ENCODE measurements around the gene ATCAY.
"Not testable (repeated sequence)": the region's sequence is repeated elsewhere in the genome, so short reads cannot be mapped to it uniquely, and the experiment has no call there.

The ATCAY gene

DNA sequence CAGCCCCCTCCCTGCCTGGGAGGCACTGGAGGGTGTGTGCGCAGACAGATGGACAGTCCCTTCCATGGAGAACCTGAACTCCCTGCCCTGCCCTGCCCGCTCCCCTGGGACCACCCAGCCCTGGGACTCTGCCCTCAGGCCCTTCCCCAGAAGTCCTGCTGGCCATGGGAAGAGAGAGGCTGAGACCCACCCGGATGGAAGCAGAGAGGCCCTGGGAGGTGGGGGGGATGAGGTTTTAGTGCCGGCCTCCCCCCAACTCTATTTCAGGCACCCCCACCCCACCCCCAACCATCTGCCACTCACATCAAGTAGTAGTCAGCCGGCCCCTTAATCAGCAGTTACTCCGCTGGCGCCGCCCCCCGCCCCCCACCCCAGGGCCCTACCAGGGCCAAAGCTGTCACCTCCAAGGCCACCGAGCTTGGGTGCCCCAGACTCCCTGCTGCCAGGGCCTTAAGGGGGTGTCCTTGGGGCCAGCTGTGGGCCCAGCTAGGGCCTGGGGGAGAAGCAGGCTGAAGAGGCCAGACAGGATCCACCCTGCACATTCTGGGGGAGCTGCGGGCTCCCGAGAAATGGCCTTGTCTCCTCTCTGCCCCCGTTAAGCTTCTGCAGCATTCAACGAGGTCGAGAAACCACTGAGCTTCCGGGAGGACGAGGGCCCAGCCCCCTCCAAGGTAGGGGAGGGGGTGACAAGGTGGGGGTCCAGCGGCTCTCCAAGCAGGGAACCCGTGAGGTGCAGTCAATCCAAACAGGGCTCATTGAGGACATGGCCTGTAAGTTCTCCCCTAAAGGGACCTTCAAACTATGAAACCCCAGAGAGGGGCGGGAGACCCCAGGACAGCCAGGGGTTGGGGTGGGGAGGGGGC lies 69.7 kb downstream of the ATCAY start:
- no peak for DNase-seq

DNA sequence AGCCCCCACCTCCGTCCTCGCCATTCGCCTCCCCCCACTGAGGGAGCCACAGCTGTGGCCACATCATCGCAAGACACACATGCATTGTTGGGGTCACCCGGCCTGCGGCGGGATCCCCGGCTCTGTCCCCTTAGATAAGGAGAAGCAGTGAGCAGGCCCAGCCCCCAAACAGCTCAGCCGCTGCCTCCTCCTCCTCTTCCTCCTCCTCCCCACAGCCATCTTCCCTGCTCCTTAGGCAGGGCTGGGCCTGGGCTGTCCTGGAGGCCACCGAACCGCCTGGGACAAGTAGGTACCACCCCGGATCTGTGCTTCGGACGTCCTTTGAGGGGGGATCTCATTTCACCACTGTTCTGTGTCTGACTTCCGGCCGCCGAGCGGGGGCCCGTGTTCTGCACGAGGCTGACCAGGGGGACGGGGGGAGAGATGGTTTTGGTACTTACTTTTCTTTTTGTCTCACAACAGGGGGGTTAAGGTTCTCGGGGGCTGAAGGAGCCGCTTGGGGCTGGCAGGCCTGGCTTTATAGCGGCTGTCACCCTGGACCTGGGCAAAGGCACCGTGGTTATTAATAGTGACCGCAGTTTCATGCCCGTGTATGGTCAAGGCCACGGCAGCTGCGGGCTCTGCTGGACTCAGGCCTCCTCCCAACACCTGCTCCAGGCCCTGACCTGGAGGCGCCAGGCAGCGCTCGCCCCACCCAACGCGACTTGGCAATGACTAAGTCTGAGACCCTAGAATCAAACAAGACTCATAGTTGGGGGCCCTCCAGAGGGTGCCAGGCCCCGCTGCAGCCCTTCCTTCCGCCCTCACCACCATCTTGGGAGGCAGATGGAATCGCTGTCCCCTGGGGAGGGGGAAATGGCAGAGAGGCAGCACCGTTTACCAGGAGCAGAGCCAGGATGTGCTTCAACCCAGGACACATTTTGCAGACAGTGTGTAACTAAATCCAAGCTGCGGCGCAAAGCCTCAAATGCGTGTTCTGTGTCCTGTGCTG lies 70.7 kb downstream of the ATCAY start:
- no peak for DNase-seq

DNA sequence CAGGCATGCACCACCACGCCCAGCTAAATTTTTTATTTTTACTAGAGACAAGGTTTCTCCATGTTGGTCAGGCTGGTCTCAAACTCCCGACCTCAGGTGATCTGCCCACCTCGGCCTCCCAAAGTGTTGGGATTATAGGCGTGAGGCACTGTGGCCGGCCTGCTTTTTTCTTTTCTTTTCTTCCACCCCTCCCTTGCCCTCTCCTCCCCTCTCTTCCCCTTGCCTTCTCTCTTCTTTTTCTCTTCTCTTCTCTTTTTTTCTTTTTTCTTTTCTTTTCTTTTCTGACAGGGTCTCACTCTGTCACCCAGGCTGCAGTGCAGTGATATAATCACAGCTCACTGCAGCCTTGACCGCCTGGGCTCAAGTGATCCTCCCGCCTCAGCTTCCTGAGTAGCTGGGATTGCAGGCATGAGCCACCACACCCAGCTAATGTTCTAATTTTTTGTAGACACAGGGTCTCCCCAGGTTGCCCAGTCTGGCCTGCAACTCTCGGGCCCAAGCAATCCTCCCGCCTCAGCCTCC lies 72.3 kb downstream of the ATCAY start:
- not testable (repeated sequence) for DNase-seq

DNA sequence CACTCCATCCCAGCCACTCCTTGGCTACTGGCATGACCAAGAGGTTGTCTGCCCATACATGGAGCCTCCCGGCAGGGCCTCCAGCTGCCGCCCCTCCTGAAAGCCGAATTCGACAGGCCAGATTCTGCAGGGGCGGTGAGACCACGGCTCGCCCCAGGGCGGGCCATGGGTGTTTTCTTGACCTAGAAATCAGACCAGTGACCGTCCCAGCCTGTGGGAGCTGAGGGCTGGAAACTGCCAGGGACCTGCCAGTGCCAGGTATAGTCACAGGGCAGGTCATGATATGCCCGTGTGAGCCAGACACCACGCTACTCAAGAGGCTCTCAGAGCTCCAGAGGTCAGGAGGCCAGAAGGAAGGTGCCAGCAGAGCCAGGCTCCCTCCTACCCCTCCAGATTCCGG lies 73.6 kb downstream of the ATCAY start:
- no peak for DNase-seq

DNA sequence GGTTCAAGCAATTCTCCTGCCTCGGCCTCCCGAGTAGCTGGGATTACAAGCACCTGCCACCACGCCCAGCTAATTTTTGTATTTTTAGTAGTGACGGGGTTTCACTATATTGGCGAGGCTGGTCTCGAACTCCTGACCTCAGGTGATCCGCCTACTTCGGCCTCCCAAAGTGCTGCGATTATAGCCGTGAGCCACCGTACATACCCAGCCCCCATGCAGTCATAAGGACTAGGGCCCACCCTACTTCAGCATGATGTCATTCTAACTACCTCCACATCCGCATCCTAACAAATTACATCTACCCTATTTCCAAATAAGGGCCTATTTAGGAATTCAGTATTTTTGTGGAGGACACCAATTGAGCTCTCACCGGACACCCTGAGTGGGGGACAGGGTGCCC lies 74.8 kb downstream of the ATCAY start:
- DNase-seq, result not testable (repeated sequence)

DNA sequence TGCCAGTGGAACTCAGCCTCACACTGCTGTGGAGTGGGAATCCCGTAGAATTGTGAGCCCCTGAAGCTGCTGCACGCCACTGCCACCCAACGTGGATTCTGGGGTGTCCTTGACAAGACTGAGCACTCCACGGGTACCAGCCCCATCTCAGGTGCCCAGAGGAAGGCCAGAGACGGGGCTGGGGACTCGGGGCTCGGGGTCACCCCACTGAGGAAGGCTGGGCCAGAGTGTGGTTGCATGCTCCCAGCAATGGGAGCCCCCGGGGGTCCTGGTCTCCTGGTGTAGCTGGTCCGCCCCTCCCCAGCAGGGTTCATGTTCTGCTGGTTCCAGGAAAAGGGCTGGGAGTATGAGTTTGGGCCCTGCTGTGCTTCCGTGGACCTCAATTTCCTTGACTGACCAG lies 75.2 kb downstream of the ATCAY start:
- no peak for DNase-seq

DNA sequence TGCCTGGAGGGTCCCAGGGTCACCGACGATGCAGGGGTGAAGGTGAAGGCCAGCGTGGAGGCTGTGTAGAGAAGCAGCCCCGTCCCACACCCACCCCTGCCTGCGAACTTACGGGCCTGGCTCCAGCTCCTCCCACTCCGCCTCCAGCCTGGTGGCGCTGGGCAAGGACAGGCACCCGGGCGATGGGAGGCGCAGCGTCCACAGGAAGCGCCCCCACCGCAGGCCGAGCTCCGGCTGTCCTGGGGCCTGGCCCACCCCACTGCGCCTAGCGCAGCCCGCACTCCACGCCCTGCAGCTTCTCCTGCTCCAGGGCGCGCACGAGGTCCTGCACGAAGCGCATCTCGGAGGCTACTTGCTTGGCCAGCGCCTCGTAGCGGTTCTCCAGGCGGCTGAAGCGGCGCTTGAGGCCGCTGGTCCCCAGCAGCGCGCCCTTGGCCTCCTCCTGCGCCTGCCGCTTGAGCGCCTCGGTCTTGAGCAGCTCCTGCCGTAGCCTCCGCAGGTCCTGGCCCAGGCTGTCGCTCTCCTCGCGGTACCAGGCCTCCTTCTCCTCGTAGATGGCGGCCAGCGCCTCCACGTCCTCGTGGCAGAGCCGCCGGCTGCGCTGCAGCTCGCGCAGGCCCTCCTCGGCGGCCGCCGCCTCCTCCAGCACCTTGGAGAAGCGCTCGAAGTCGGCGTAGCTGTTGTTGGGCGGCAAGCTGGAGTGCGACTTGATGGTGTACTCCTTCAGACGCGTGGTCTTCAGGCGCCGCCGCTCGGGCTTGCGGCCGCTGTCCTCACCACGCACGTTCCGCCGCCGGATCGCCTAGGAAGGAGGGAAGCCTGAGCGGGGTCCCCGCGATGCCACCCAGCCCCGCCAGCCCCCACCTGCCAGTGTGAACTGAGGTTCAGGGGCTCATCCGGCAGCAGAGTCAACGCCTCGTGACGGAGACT lies 78.6 kb downstream of the ATCAY start:
- no peak for DNase-seq

DNA sequence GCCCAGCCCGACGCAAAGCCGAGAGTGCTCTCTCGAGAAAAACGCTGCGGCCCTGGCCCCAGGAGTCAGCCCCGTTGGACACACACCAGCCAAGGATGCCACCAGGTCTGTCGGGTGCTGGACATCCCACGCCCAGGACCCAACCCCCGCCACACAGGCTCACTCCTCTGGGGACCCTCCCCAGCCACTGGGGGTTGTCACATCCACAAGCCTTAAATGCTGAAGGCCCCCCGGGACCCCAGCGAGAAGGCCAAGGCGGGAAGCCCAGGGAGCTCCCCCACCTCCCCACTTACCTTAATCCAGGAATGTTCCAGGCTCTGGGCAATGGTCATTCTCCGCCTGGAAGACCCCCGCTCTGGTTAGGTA lies 79.3 kb downstream of the ATCAY start:
- DNase-seq, result no peak

DNA sequence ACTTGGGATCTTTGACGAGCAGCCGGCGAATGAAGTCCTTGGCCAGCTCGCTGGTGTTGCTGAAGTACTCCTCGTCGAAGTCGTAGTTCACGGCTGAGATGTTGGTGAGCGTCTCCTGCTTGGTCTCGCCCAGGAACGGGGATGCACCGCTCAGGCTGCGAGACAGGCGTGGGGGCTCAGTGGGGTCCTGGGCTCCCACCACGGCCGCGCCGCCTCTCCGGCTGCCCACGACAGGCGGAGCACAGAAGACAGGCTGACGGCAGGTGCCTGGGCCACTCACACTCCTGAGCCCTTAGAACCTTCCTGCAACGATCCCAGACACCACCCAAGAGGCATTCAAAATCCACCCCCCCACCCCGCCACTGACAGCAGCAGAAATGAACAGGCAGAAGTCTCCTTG lies 80.5 kb downstream of the ATCAY start:
- DNase-seq, result no peak

DNA sequence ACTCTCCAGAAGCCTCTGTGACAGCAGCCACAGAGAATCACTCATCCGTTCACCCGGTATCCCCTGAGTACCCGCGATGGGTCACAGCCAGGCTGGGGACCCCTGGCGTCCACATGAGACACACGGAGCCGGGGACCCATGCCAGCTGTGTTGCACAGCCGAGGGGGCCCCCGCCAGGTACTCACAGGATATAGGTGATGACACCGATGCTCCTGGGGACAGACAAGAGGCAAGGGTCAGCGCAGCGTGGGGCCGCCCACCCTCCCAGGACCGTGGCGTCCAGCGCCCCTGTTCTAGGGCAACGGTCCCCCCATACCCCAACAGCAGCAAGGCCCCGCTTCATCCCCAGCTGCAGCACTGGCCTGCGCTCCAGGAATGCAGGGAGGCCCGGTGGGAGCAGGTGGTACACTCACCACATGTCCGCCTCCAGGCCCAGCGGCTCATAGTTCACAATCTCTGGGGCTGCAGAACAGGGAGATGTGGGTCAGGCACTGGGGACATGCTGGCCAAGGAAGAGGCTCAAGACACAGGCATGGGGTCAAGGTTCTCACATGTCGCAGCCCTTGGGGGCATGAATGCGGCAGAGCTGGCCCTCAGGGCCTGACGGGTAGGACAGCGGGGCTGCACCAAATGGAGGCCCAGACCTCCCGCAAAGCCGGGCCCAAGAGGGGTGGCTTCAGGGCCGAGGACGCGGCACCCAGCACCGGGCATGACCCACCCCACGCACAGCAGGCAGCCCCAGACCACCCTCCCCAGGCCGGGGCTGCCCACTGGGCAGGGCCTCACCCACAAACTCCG lies 83.2 kb downstream of the ATCAY start:
- no peak for DNase-seq

DNA sequence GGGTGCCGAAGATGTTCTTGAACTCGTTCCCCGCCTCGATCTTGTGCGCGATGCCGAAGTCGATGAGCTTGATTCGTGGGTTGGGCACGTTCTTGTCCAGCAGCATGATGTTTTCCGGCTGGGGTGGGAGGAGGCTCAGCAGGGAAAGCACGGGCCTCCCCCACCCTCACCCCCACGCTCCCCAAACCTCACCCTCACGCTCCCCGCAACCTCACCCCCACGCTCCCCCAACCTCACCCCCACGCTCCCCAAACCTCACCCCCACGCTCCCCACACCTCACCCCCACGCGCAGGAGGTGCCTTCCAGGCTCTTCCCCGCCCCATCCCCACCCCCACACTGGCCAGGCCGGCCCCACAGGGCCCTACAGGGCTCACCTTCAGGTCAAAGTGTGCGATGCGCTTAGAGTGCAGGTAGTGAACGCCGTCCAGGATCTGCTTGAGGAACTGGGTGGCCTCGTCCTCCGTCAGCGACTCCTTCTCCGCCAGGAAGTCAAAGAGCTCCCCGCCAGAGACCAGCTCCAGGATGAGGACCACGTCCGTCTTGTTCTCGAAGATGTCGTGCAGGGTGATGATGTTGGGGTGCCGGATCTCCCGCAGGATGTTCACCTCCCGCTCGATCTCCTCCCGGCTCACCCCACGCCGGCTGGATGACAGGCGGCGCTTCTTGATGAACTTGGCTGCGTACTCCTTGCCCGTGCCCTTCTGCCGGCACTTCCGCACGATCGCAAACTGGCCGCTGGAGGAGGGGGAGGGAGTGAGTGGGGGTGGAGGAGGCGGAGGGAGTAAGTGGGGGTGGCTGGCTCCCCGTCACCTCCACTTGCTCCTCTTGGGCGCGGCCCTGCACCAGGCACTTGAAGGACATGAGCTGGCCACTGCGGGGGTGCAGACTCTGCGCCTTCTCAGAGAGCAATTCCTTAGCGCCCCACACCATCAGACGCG lies 84.0 kb downstream of the ATCAY start:
- no peak for DNase-seq

DNA sequence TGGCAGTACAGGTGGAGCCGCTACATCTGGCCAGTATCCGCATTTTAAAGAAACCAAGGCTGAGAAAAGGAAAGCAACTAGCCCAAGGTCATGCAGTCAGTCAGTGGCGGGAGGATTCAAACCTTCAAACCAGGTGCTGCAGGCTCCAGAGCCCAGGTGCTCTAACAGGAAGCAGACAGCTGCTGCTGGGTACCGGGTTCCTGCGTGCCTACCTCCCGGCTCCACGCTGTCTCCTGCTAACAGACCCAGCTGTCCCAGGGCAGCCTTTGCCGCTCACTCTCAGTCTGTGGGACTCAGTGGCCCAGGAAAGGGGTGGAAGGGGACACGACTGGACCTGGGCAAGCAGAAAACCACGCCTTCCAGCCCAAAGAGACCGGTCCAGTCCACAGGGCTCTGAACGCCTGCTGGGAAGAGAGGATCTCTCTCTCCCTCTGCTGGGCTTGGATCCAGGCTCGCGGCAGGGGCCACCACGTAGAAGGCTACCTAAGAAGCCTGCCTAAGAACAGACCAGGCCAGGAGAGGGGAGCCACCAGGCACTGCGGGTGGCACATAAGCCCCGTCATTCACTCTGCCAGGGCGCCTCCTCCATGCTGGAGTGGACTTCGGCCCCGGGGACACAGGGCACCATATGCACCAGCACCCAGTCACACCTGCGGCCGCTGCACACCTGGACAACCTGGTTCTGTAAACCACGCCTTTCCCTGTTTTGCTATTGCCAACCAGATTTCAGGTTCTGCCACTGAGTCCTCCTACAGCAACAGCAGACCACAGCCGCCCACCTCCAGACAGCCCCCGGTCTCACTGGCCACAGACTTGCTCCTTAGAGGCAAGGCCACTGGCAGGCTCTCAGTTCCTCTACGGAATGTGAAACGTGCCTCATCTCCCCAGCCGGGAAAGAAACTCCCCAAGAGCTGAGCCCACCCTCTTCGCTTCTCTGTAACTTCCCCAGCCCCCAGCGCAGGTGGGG lies 85.8 kb downstream of the ATCAY start:
- DNase-seq, result no peak

DNA sequence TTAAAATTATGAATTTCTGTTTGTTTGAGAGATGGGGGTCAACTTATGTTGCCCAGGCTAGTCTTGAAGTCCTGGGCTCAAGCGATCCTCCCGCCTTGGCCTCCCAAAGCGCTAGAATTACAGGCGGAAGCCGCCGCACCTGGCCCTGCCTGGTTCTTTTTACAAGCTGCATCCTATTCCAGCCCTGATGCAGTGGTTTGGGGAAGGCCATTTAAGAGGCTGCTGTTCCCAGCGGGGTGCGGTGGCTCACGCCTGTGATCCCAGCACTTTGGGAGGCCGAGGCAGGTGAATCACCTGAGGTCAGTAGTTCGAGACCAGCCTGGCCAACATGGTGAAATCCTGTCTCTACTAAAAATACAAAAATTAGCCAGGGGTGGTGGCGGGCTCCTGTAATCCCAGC lies 87.5 kb downstream of the ATCAY start:
- DNase-seq, result not testable (repeated sequence)

DNA sequence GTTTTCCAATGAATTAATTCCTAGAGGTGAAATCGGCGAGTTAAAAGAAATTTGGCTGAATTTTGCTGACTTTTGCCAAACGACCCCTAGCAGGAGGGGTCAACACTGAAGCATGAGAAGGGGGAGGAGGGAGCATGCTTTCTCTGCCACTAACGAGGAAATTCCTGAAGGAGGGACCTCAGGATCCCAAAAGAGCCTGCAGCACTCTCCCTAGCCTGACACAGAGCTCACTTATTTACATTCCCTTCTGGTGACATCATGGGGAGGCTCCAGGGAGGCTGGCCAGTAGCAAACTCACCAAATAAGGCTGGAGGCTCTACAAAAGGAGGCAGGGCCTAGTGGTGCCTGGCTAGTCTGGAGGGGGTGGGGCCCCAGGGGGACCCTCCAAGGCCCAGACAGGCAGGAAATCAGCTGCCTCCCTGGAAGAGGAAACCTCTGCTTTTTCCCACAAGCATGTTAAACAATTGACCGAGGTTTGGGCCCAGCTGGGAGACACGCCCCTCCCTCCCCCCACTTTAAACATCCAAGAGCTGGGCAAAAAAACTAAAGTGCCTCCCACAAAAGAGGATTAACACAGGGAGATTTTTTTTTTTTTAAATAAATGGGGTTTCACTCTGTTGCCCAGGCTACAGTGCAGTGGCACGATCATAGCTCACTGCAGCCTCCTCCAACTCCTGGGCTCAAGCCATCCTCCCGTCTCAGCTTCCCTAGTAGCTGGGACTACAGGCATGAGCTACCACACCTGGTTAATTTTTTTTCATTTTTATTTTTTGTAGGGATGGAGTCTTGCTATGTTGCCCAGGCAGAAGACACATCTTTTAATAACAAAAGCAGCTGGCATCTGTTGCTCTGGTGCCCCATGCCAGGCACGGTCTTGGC lies 88.3 kb downstream of the ATCAY start:
- no peak for DNase-seq

DNA sequence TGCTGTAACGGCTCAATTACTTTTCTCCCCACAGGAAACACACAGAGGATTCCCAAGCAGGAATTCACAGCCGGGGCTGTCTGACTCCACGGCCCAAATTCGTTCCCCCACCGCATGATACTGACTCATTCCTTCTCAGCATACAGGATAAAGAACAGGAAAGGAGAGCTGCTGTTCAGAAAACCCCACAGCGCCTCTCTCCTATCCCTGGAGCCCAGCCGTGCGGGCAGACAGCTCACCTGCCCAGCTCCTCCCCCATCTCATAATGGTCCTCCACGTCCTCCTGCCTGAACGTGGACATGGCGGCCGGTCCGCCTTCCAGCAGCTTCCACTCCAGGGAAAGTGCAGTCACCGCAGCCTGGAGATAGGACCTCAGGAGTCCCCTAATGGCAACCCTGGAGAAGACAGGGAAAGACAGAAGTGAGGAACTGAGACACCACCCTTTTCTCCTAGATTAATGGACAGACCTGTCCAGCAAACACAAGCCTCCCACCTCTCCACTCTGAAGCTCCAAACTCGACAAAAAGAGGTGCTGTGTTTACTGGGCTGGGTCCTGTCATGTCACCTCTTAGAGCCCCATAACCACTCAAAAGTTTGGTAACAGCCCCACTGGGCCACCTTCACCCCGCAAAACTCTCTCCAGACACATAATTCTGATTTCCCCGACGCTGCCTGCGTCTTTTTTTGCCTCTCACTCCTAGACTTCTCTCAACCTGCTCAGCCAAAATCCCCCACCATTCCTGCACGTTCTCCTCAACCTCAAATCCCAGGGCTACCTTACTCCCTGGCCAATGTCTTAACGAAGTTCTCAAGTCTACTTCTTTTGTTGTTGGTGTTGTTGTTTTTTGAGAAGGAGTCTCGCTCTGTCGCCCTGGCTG lies 89.2 kb downstream of the ATCAY start:
- DNase-seq, result no peak

DNA sequence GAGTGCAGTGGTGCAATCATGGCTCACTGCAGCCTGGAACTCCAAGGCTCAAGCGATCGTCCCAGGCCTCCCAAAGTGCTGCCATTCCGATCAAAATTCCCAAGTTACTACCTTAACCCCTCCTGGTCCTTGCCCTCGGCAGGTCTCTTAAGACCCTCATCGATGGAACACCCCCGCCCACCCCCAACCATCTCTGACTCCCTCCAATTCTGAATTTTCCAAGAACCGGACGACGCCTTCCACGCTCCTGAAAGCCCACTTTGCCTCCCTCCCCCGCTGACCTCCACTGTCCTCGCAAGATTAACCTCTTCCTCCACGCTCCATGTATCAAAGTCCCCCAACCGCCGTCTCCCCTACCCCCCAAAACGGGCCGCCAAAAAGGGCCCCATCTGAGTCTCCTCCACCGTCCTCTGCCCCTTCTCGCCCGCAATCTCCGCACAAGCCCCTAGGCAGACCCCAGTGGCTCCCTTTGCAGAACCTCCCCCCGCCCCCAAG lies 89.9 kb downstream of the ATCAY start:
- DNase-seq, result no peak

Data from CD4-positive, alpha-beta T cell treated with Interferon alpha-2 for 1 hour (primary cell).